ENCODE measurements around the gene IL36B. TPM values are rescaled to one million over a fixed set of nuclear protein-coding genes. Genes with fewer than 3 reads are reported as not detected.

Gene IL36B
- total RNA-seq, 6 experiments from 2014 or later = not detected

GRCh38 chr2:113056521-113056920 lies 3.9 kb upstream of the IL36B start:
- no peak for TF ChIP-seq POLR2A (IDR thresholded peaks at IDR 0.05)
- TF ChIP-seq CTCF (IDR thresholded peaks at IDR 0.05) = no peak
- DNase-seq = no peak
- no peak for ATAC-seq
- 64% methylated on average over 1 of the region's 1 CpG for WGBS (ENCODE audit: insufficient coverage, low coverage, low lambda C conversion rate, missing lambda C conversion rate)
- Histone ChIP-seq H3K4me3 (no peak overlapping the region), H3K9me3 (no peaks in the 10 kb centered on the region), H3K27ac (no peak overlapping the region), H3K4me1 (no peaks in the 10 kb centered on the region), H3K27me3 (no peaks in the 10 kb centered on the region), H3K36me3 (no peaks in the 10 kb centered on the region)
- intact Hi-C loops (cut with DNase I) = no loop called here

GRCh38 chr2:113054066-113054465 lies 1.4 kb upstream of the IL36B start:
- H3K4me1 ChIP-seq = no peaks in the 10 kb centered on the region
- TF ChIP-seq CTCF (IDR thresholded peaks at IDR 0.05) = no peak
- TF ChIP-seq POLR2A (IDR thresholded peaks at IDR 0.05) = no peak

GRCh38 chr2:113053666-113054065 lies 999 bp upstream of the IL36B start:
- H3K27me3 ChIP-seq = no peaks in the 10 kb centered on the region
- DNase-seq (no peak), ATAC-seq (no peak)
- intact Hi-C loops (cut with DNase I) = no loop called here
- H3K4me1 ChIP-seq = no peaks in the 10 kb centered on the region
- 53% methylated on average over 3 of the region's 3 CpGs for WGBS (ENCODE audit: insufficient coverage, low coverage, low lambda C conversion rate, missing lambda C conversion rate)
- no peak overlapping the region for H3K27ac ChIP-seq
- TF ChIP-seq POLR2A (IDR thresholded peaks at IDR 0.05) (no peak), CTCF (IDR thresholded peaks at IDR 0.05) (no peak)
- H3K4me3 ChIP-seq = no peak overlapping the region
- H3K9me3 ChIP-seq = no peaks in the 10 kb centered on the region
- H3K36me3 ChIP-seq = no peaks in the 10 kb centered on the region

More at GRCh38 chr2:113054066-113054465, 1.4 kb upstream of the IL36B start:
- Histone ChIP-seq H3K9me3 (no peaks in the 10 kb centered on the region), H3K27ac (no peak overlapping the region), H3K27me3 (no peaks in the 10 kb centered on the region), H3K36me3 (no peaks in the 10 kb centered on the region), H3K4me3 (no peak overlapping the region)
- ATAC-seq = no peak
- no peak for DNase-seq
- intact Hi-C loops (cut with DNase I) = no loop called here

- 66% methylated on average over 4 of the region's 38 CpGs for WGBS (ENCODE audit: insufficient coverage, low coverage, low lambda C conversion rate, missing lambda C conversion rate)
- intact Hi-C loops (cut with DNase I) = no loop called here
- no peak overlapping the region for H3K27ac ChIP-seq
- no peaks in the 10 kb centered on the region for H3K9me3 ChIP-seq
- H3K36me3 ChIP-seq = no peaks in the 10 kb centered on the region
- DNase-seq = no peak
- H3K4me3 ChIP-seq = no peak overlapping the region
- no peaks in the 10 kb centered on the region for H3K27me3 ChIP-seq
- H3K4me1 ChIP-seq = no peaks in the 10 kb centered on the region
- TF ChIP-seq POLR2A (IDR thresholded peaks at IDR 0.05) (no peak), CTCF (IDR thresholded peaks at IDR 0.05) (no peak)
- ATAC-seq = peak in 1 of 4 donors; percentile 40
Measured at GRCh38 chr2:113050921-113051895, 1.5 kb downstream of the IL36B start.
